ENCODE data around the gene PCDH8. TPM values are rescaled to one million over a fixed set of nuclear protein-coding genes. Genes with fewer than 3 reads are reported as not detected.

PCDH8 gene
- total and polyA plus RNA-seq, 10 of the 15 experiments (the other 5 are each of a cell fraction or from before 2014, with no cell fraction given) = 0.03 to 0.86 (median 0.45) TPM; not detected in 1

GRCh38 chr13:52798770-52799430 lies 49.5 kb downstream of the PCDH8 start:
- Histone ChIP-seq H4K20me1 (ENCODE audit: control insufficient read depth, insufficient read depth) (no peaks in the 10 kb centered on the region), H3K4me2 (ENCODE audit: control insufficient read depth, insufficient read depth) (no peak overlapping the region), H3K27me3 (replicated peaks in 1 of 2; ENCODE audit: control insufficient read depth in 2 of 2, insufficient read depth in 2 of 2, low read length in 1 of 2) (peaks cover 0 to 2% of the 10 kb centered on the region in 2 experiments; a peak in 1 of 4 replicates), H3K9ac (ENCODE audit: control insufficient read depth, insufficient read depth, low read length) (no peak overlapping the region), H3K36me3 (ENCODE audit: control insufficient read depth in 2 of 2, insufficient read depth in 2 of 2, low read length in 1 of 2) (no peaks in the 10 kb centered on the region), H2AFZ (ENCODE audit: control insufficient read depth, low read depth, low read length) (no peak overlapping the region), H3K27ac (ENCODE audit: control insufficient read depth, insufficient read depth) (no peak overlapping the region), H3K9me3 (replicated peaks; ENCODE audit: control insufficient read depth, insufficient read depth, low read length) (no peaks in the 10 kb centered on the region), H3K4me3 (no peak overlapping the region), H3K79me2 (ENCODE audit: control insufficient read depth, insufficient read depth, low read length) (no peaks in the 10 kb centered on the region), H3K4me1 (ENCODE audit: control insufficient read depth, insufficient read depth, low read length) (no peaks in the 10 kb centered on the region)
- ATAC-seq (no peak), FAIRE-seq (no peak), DNase-seq (ENCODE audit: low read depth, low spot score) (no peak)
- RAD21 ChIA-PET (ENCODE audit: unreplicated experiment) = no interaction called here
- POLR2A ChIA-PET = interaction anchor here (1.2 kb wide), 1 partner anchor 67 kb away, joined by 4 read pairs; no protein-coding TSS in a partner anchor
- WGBS (ENCODE audit: insufficient coverage, insufficient replicate concordance, low lambda C conversion rate, missing lambda C conversion rate) = 0% methylated on average over 1 of the region's 1 CpG
- CTCF ChIA-PET = interaction anchor here (3.9 kb wide), 1 partner anchor 10 kb away, joined by 28 read pairs; no protein-coding TSS in a partner anchor
- intact Hi-C loops (cut with micrococcal nuclease; ENCODE audit: unreplicated experiment) = no loop called here
- SMC1A ChIA-PET (ENCODE audit: uncharacterized antibody, unreplicated experiment) = no interaction called here
- in situ Hi-C loops (cut with MboI) = no loop called here
- BruUV-seq (replicated peaks) = no TSS peak
- TF ChIP-seq, protein P1, sequence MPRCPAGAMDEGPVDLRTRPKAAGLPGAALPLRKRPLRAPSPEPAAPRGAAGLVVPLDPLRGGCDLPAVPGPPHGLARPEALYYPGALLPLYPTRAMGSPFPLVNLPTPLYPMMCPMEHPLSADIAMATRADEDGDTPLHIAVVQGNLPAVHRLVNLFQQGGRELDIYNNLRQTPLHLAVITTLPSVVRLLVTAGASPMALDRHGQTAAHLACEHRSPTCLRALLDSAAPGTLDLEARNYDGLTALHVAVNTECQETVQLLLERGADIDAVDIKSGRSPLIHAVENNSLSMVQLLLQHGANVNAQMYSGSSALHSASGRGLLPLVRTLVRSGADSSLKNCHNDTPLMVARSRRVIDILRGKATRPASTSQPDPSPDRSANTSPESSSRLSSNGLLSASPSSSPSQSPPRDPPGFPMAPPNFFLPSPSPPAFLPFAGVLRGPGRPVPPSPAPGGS (IDR thresholded peaks at IDR 0.05; ENCODE audit: borderline replicate concordance, insufficient read depth, low read depth, low read length, poor library complexity, severe bottlenecking) = no peak
- TF ChIP-seq SPI1 (IDR thresholded peaks at IDR 0.05; ENCODE audit: borderline replicate concordance, insufficient read depth, low read depth, low read length) (no peak), ZNF207 (IDR thresholded peaks at IDR 0.05; ENCODE audit: borderline replicate concordance) (no peak), SIX5 (IDR thresholded peaks at IDR 0.05; ENCODE audit: low read depth, low read length, severe bottlenecking) (no peak), SRF (IDR thresholded peaks at IDR 0.05; ENCODE audit: low read depth in 2 of 2, low read length in 2 of 2) (no peak), CHD4 (IDR thresholded peaks at IDR 0.05) (no peak), RFX5 (IDR thresholded peaks at IDR 0.05; ENCODE audit: low read depth, low read length) (no peak), ZSCAN29 (IDR thresholded peaks at IDR 0.05) (no peak), USF2 (IDR thresholded peaks at IDR 0.05; ENCODE audit: borderline replicate concordance, low read depth, low read length) (no peak)
- TF ChIP-seq, protein P2, sequence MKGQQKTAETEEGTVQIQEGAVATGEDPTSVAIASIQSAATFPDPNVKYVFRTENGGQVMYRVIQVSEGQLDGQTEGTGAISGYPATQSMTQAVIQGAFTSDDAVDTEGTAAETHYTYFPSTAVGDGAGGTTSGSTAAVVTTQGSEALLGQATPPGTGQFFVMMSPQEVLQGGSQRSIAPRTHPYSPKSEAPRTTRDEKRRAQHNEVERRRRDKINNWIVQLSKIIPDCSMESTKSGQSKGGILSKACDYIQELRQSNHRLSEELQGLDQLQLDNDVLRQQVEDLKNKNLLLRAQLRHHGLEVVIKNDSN (IDR thresholded peaks at IDR 0.05; ENCODE audit: borderline replicate concordance, extremely low read length, insufficient read depth, low read depth, low read length) = no peak
- TF ChIP-seq, protein P3, sequence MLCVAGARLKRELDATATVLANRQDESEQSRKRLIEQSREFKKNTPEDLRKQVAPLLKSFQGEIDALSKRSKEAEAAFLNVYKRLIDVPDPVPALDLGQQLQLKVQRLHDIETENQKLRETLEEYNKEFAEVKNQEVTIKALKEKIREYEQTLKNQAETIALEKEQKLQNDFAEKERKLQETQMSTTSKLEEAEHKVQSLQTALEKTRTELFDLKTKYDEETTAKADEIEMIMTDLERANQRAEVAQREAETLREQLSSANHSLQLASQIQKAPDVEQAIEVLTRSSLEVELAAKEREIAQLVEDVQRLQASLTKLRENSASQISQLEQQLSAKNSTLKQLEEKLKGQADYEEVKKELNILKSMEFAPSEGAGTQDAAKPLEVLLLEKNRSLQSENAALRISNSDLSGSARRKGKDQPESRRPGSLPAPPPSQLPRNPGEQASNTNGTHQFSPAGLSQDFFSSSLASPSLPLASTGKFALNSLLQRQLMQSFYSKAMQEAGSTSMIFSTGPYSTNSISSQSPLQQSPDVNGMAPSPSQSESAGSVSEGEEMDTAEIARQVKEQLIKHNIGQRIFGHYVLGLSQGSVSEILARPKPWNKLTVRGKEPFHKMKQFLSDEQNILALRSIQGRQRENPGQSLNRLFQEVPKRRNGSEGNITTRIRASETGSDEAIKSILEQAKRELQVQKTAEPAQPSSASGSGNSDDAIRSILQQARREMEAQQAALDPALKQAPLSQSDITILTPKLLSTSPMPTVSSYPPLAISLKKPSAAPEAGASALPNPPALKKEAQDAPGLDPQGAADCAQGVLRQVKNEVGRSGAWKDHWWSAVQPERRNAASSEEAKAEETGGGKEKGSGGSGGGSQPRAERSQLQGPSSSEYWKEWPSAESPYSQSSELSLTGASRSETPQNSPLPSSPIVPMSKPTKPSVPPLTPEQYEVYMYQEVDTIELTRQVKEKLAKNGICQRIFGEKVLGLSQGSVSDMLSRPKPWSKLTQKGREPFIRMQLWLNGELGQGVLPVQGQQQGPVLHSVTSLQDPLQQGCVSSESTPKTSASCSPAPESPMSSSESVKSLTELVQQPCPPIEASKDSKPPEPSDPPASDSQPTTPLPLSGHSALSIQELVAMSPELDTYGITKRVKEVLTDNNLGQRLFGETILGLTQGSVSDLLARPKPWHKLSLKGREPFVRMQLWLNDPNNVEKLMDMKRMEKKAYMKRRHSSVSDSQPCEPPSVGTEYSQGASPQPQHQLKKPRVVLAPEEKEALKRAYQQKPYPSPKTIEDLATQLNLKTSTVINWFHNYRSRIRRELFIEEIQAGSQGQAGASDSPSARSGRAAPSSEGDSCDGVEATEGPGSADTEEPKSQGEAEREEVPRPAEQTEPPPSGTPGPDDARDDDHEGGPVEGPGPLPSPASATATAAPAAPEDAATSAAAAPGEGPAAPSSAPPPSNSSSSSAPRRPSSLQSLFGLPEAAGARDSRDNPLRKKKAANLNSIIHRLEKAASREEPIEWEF (IDR thresholded peaks at IDR 0.05; ENCODE audit: insufficient replicate concordance, low read depth, low read length) = no peak

All from GM12878 (cell line).